Sciatic nerve (tissue), 2 donors: ENCODE results near the gene GXYLT2. TPM values are rescaled to one million over a fixed set of nuclear protein-coding genes. Genes with fewer than 3 reads are reported as not detected.

Experiments
- ATAC-seq: fragments of 200-7000 bp; cut with Tn5 transposase; one replicate; pipeline ENCODE4 v1.9.1; 2020; ENCODE audit warnings: mild to moderate bottlenecking, moderate library complexity
- DNase-seq: peaks from one replicate; pipeline ENCODE4 v3.0.0-alpha.2; 2020; ENCODE audit warnings: low spot score
- intact Hi-C: fragments of 100-400 bp; cut with DNase I; formaldehyde crosslinking; loops from one replicate; pipeline ENCODE4 v1.14.2; 2022
- total RNA-seq: library from RNA; stranded (reverse); fragmentation: NEBNext Ultra II Directional; extraction: Animal tissue kit (Norgen Biotek cat#: 25700); gene quantifications from one replicate; pipeline ENCODE4 v1.2.1, GENCODE V29; 2021
- donor health status: DM: no; HTN: no; CAD: no.
- donor health status: DM: no; HTN: no; CAD: no.

The GXYLT2 gene
- total RNA-seq, result 22.7 TPM

- ATAC-seq (peak; percentile 83), DNase-seq (peak; percentile 83)
- intact Hi-C loops, result no loop called here
Observed at GRCh38 chr3:72887705-72888545, at the start of gene GXYLT2. Gene GXYLT2 (plus strand): TSS chr3:72888046. CDS start chr3:72888234, 188 bp downstream.

- intact Hi-C loops, result no loop called here
- no peak for ATAC-seq
- no peak for DNase-seq
Observed at GRCh38 chr3:72839057-72839456, 48.8 kb upstream of the GXYLT2 start.

GRCh38 chr3:72844436-72844993 is 43.3 kb upstream of the GXYLT2 start:
- DNase-seq (no peak), ATAC-seq (no peak)
- intact Hi-C loops, result no loop called here

GRCh38 chr3:72846166-72846565 is 41.7 kb upstream of the GXYLT2 start:
- ATAC-seq (no peak), DNase-seq (no peak)

GRCh38 chr3:72847282-72847681 is 40.6 kb upstream of the GXYLT2 start:
- ATAC-seq, result no peak
- intact Hi-C loops, result no loop called here
- no peak for DNase-seq

More at GRCh38 chr3:72846166-72846565, 41.7 kb upstream of the GXYLT2 start:
- intact Hi-C loops, result no loop called here

- intact Hi-C loops, result no loop called here
- ATAC-seq (peak; percentile 99), DNase-seq (peak; percentile 99)
Observed at GRCh38 chr3:72847751-72848702, 39.8 kb upstream of the GXYLT2 start, which contains the start of gene SHQ1. Gene SHQ1 (minus strand): TSS chr3:72848445. CDS start chr3:72848340, 105 bp downstream.

GRCh38 chr3:72848703-72849081 is 39.2 kb upstream of the GXYLT2 start:
- peak; percentile 19 for ATAC-seq
- intact Hi-C loops, result no loop called here
- DNase-seq, result no peak

GRCh38 chr3:72855001-72855400 is 32.8 kb upstream of the GXYLT2 start:
- no peak for ATAC-seq

GRCh38 chr3:72860053-72860452 is 27.8 kb upstream of the GXYLT2 start:
- DNase-seq, result no peak
- ATAC-seq, result no peak
- intact Hi-C loops, result no loop called here

More at GRCh38 chr3:72855001-72855400, 32.8 kb upstream of the GXYLT2 start:
- DNase-seq, result no peak
- intact Hi-C loops, result no loop called here

- intact Hi-C loops, result no loop called here
- DNase-seq, result no peak
- ATAC-seq, result no peak
Observed at GRCh38 chr3:72860846-72861245, 27.0 kb upstream of the GXYLT2 start.

- intact Hi-C loops, result no loop called here
- ATAC-seq (no peak), DNase-seq (no peak)
Observed at GRCh38 chr3:72862314-72863090, 25.3 kb upstream of the GXYLT2 start.

- no peak for DNase-seq
- intact Hi-C loops, result no loop called here
- peak; percentile 91 for ATAC-seq
Observed at GRCh38 chr3:72872183-72872582, 15.7 kb upstream of the GXYLT2 start.

- intact Hi-C loops, result no loop called here
- ATAC-seq (no peak), DNase-seq (no peak)
Observed at GRCh38 chr3:72887343-72887704, 522 bp upstream of the GXYLT2 start.

GRCh38 chr3:72888546-72889309 is 882 bp downstream of the GXYLT2 start:
- ATAC-seq (no peak), DNase-seq (peak; percentile 63)
- intact Hi-C loops, result no loop called here

- ATAC-seq, result no peak
- DNase-seq, result no peak
- intact Hi-C loops, result no loop called here
Observed at GRCh38 chr3:72889310-72890165, 1.7 kb downstream of the GXYLT2 start.

- intact Hi-C loops, result no loop called here
- DNase-seq, result no peak
- no peak for ATAC-seq
Observed at GRCh38 chr3:72890166-72890925, 2.5 kb downstream of the GXYLT2 start.
